Upper lobe of left lung (tissue), 4 donors: ENCODE measurements around the gene MXRA8.

Source experiments
- POLR2AphosphoS5 ChIP-seq, 2 donors: sonication (generic); formaldehyde crosslinking; IDR thresholded peaks; one replicate each; pipeline ENCODE4 v1.5.1; 2017; ENCODE audit warnings: antibody characterized with exemption in 2 of 2
- TF ChIP-seq, protein P1 (sequence below), 6 experiments: fragments of 450-650 bp in 4 of 6; fragments of 200-600 bp in 2 of 6; sonication (generic) in 2 of 6; IDR thresholded peaks; one replicate each; pipeline ENCODE4 v1.5.1; 2016 to 2019; ENCODE audit warnings: antibody characterized with exemption in 6 of 6

- TF ChIP-seq, protein P1, sequence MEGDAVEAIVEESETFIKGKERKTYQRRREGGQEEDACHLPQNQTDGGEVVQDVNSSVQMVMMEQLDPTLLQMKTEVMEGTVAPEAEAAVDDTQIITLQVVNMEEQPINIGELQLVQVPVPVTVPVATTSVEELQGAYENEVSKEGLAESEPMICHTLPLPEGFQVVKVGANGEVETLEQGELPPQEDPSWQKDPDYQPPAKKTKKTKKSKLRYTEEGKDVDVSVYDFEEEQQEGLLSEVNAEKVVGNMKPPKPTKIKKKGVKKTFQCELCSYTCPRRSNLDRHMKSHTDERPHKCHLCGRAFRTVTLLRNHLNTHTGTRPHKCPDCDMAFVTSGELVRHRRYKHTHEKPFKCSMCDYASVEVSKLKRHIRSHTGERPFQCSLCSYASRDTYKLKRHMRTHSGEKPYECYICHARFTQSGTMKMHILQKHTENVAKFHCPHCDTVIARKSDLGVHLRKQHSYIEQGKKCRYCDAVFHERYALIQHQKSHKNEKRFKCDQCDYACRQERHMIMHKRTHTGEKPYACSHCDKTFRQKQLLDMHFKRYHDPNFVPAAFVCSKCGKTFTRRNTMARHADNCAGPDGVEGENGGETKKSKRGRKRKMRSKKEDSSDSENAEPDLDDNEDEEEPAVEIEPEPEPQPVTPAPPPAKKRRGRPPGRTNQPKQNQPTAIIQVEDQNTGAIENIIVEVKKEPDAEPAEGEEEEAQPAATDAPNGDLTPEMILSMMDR (IDR thresholded peaks at IDR 0.05) = no peak
- TF ChIP-seq POLR2AphosphoS5 (IDR thresholded peaks at IDR 0.05) = no peak
Measured at GRCh38 chr1:1399872-1400575, 41.7 kb upstream of the MXRA8 start.
